Heart right ventricle (tissue), 16 donors: Measurements from ENCODE around the gene TCF12. TPM values are rescaled to one million over a fixed set of nuclear protein-coding genes. Genes with fewer than 3 reads are reported as not detected.

Source experiments
- ATAC-seq, 8 donors: fragments of 200-7000 bp; cut with Tn5 transposase; one replicate each; pipeline ENCODE4 v1.9.1; 2020; ENCODE audit warnings: mild to moderate bottlenecking in 8 of 8, moderate library complexity in 8 of 8, moderate number of reproducible peaks in 1 of 8
- DNase-seq, 2 donors: peaks; one replicate each; pipeline ENCODE4 v3.0.0-alpha.2; 2020
- H3K27ac ChIP-seq, 10 donors: fragments of 200-600 bp; sonication (generic) in 2 of 10; one replicate each; pipeline versions ENCODE4 v1.5.0 to v1.8.0; 2020 to 2022; ENCODE audit warnings: mild to moderate bottlenecking in 3 of 10
- H3K27me3 ChIP-seq, 7 donors: fragments of 200-600 bp; one replicate each; pipeline ENCODE4 v1.8.0; 2021 to 2022; ENCODE audit warnings: mild to moderate bottlenecking in 2 of 7
- H3K36me3 ChIP-seq, 9 donors: fragments of 200-600 bp; sonication (generic) in 1 of 9; one replicate each; pipeline versions ENCODE4 v1.5.0 to v1.8.0; 2020 to 2022; ENCODE audit warnings: mild to moderate bottlenecking in 2 of 9
- H3K4me1 ChIP-seq, 9 donors: fragments of 200-600 bp; sonication (generic) in 1 of 9; one replicate each; pipeline versions ENCODE4 v1.5.0 to v1.8.0; 2020 to 2022; ENCODE audit warnings: mild to moderate bottlenecking in 4 of 9
- H3K4me3 ChIP-seq, 10 donors: fragments of 200-600 bp; sonication (generic) in 2 of 10; one replicate each; pipeline versions ENCODE4 v1.5.0 to v1.8.0; 2020 to 2022; ENCODE audit warnings: mild to moderate bottlenecking in 7 of 10, moderate library complexity in 2 of 10
- H3K9me3 ChIP-seq, 11 donors: fragments of 200-600 bp in 10 of 11; sonication (generic) in 2 of 11; one replicate each; pipeline versions ENCODE4 v1.5.0 to v1.8.0; 2013 to 2022; ENCODE audit warnings: mild to moderate bottlenecking in 2 of 11, control low read depth in 1 of 11, moderate library complexity in 1 of 11
- CTCF ChIP-seq, 9 donors: fragments of 200-600 bp; sonication (generic) in 2 of 9; IDR thresholded peaks; one replicate each; pipeline versions ENCODE4 v1.5.0 to v1.8.0; 2021 to 2022; ENCODE audit warnings: antibody characterized with exemption in 9 of 9, mild to moderate bottlenecking in 5 of 9, moderate library complexity in 1 of 9
- WGBS, 2 donors: extraction: QIAGEN DNeasy Blood & Tissue Kit; methylation state at CpG; one replicate each; pipeline ENCODE4 v1.1.7; 2013; ENCODE audit warnings: inconsistent platforms in 1 of 2; 5-methylcytosine and 5-hydroxymethylcytosine counted together
- intact Hi-C, 10 donors: fragments of 100-400 bp; cut with DNase I; formaldehyde crosslinking; loops; one replicate each; pipeline versions ENCODE4 v1.11.1 to v1.14.2; 2022
- polyA plus RNA-seq, 2 donors: library from polyadenylated mRNA; stranded (reverse); fragments of 200-250 nt; gene quantifications; one replicate each; pipeline ENCODE4 v1.2.3, GENCODE V29; 2013
- total RNA-seq, 10 donors: library from RNA; stranded (reverse); fragmentation: NEBNext Ultra II Directional in 3 of 10; extraction: Animal tissue kit (Norgen Biotek cat#: 25700) in 3 of 10; gene quantifications; one replicate each; pipeline versions ENCODE4 v1.2.1 to v1.2.4, GENCODE V29; 2021 to 2023
- donor health status: Arrhythmogenic right ventricular cardiomyopathy.
- donor health status: ischemic (EF 13 %, LVEDD 7.1; RV severe dilation, severe dysfunction).
- donor health status: healthy with polysubstance abuse.
- donor health status: DM: no; HTN: yes; CAD: no.
- donor health status: DM: no; HTN: no; CAD: no.
- donor health status: ischemic (EF 25% LVEDD 6.9; RV normal size, moderate dysfunction).
- donor health status: ischemic (EF 25% LVEDD 5.7; RV mildly dilated, moderate dysfunction).
- donor health status: healthy.
- donor health status: DM: yes; HTN: yes; CAD: no.
- donor health status: Ischemic cardiomyopathy.
- donor health status: ischemic (EF 35%, LVEDD 5.7; RV mildly dilated, moderate dysfunction).
- donor health status: nonischemic (EF 11% LVEDD 7.7; RV severe dilation, severe dysfunction).
- donor health status: DM: yes; HTN: yes; CAD: no.
- donor health status: PGD.
- donor health status: ischemic (EF 29% LVEDD 5.4; RV normal size, mild dysfunction).
- donor health status: nonischemic (EF 23%, LVEDD 6.1; RV moderate dilation, normal function).

Gene TCF12
- total and polyA plus RNA-seq, 12 donors, result 8.7 to 55.7 (median 38.4) TPM

- 63 to 68% methylated on average over 2 of the region's 2 CpGs for WGBS, 2 donors
- ATAC-seq, result peak in 1 of 8 donors; percentile 29
Measured at GRCh38 chr15:57112178-57112577, 193.7 kb downstream of the TCF12 start.

GRCh38 chr15:57114070-57114469, 195.6 kb downstream of the TCF12 start:
- DNase-seq (no peak), ATAC-seq (peak in 2 of 8 donors; percentile 28 to 43)
- Histone ChIP-seq H3K4me1 (peaks cover 0 to 30% (median 14%) of the 10 kb centered on the region in 9 donors), H3K27ac (no peak overlapping the region), H3K4me3 (no peak overlapping the region), H3K9me3 (no peaks in the 10 kb centered on the region), H3K27me3 (no peaks in the 10 kb centered on the region), H3K36me3 (no peaks in the 10 kb centered on the region)
- TF ChIP-seq CTCF (IDR thresholded peaks at IDR 0.05), result no peak
- intact Hi-C loops, result no loop called here
- 71 to 73% methylated on average over 3 of the region's 3 CpGs for WGBS, 2 donors

More at GRCh38 chr15:57112178-57112577, 193.7 kb downstream of the TCF12 start:
- Histone ChIP-seq H3K27ac (no peak overlapping the region), H3K4me3 (no peak overlapping the region), H3K27me3 (no peaks in the 10 kb centered on the region), H3K9me3 (no peaks in the 10 kb centered on the region), H3K36me3 (no peaks in the 10 kb centered on the region), H3K4me1 (peaks cover 0 to 15% (median 4%) of the 10 kb centered on the region in 9 donors)
- DNase-seq, result no peak
- intact Hi-C loops, result no loop called here
- no peak for TF ChIP-seq CTCF (IDR thresholded peaks at IDR 0.05)

- H3K9me3 ChIP-seq, result no peaks in the 10 kb centered on the region
- no peak for TF ChIP-seq CTCF (IDR thresholded peaks at IDR 0.05)
- DNase-seq (no peak), ATAC-seq (peak in 7 of 8 donors; percentile 66 to 96 (median 94))
- H3K36me3 ChIP-seq, result no peaks in the 10 kb centered on the region
- H3K27me3 ChIP-seq, result no peaks in the 10 kb centered on the region
- intact Hi-C loops, result no loop called here
- H3K27ac ChIP-seq, result peak overlapping the region in 5 of 10 donors; percentile 13 to 46 (median 21)
- 46 to 48% methylated on average over 2 of the region's 2 CpGs for WGBS, 2 donors
- peaks cover 0 to 67% (median 29%) of the 10 kb centered on the region in 9 donors for H3K4me1 ChIP-seq
- H3K4me3 ChIP-seq, result no peak overlapping the region
Measured at GRCh38 chr15:57118013-57118799, 199.8 kb downstream of the TCF12 start.

- no peak overlapping the region for H3K4me3 ChIP-seq
- peaks cover 0 to 56% (median 29%) of the 10 kb centered on the region in 9 donors for H3K4me1 ChIP-seq
- TF ChIP-seq CTCF (IDR thresholded peaks at IDR 0.05), result no peak
- H3K36me3 ChIP-seq, result peaks cover 0 to 9% (median 0%) of the 10 kb centered on the region in 9 donors
- no peaks in the 10 kb centered on the region for H3K27me3 ChIP-seq
- peak overlapping the region in 1 of 10 donors; percentile 39 for H3K27ac ChIP-seq
- 44 to 49% methylated on average over 2 of the region's 2 CpGs for WGBS, 2 donors
- no peaks in the 10 kb centered on the region for H3K9me3 ChIP-seq
- ATAC-seq (no peak), DNase-seq (no peak)
- intact Hi-C loops, result no loop called here
Measured at GRCh38 chr15:57122080-57122840, 203.8 kb downstream of the TCF12 start.
